Skeletal muscle tissue (tissue), 4 donors: ENCODE data around the gene ZNF154. TPM values are rescaled to one million over a fixed set of nuclear protein-coding genes. Genes with fewer than 3 reads are reported as not detected.
A peak's percentile ranks its signal among the peaks of the same experiment; 100 is the strongest.

ENCODE experiments used
- H3K27ac ChIP-seq: one replicate; pipeline ENCODE4 v1.7.0; 2013; ENCODE audit warnings: mild to moderate bottlenecking, low read depth, low read length, inconsistent platforms
- H3K27me3 ChIP-seq, 3 donors: one replicate each; pipeline ENCODE4 v1.7.0; 2013; ENCODE audit warnings: low read length in 3 of 3; ENCODE audit not compliant: control insufficient read depth in 3 of 3, insufficient read depth in 3 of 3
- H3K36me3 ChIP-seq, 3 donors: one replicate each; pipeline ENCODE4 v1.7.0; 2013; ENCODE audit warnings: low read length in 3 of 3; ENCODE audit not compliant: control insufficient read depth in 3 of 3, insufficient read depth in 3 of 3
- H3K4me1 ChIP-seq, 3 donors: one replicate each; pipeline ENCODE4 v1.7.0; 2013; ENCODE audit warnings: low read length in 3 of 3, mild to moderate bottlenecking in 3 of 3; ENCODE audit not compliant: control insufficient read depth in 3 of 3, insufficient read depth in 3 of 3
- H3K4me3 ChIP-seq, 3 donors: one replicate each; pipeline ENCODE4 v1.7.0; 2013; ENCODE audit warnings: low read length in 3 of 3
- H3K9ac ChIP-seq, 3 donors: one replicate each; pipeline ENCODE4 v1.7.0; 2013; ENCODE audit warnings: low read length in 3 of 3, mild to moderate bottlenecking in 3 of 3, moderate library complexity in 2 of 3, low read depth in 1 of 3
- H3K9me3 ChIP-seq, 3 donors: one replicate each; pipeline ENCODE4 v1.7.0; 2013; ENCODE audit warnings: low read length in 3 of 3; ENCODE audit not compliant: control insufficient read depth in 3 of 3
- total RNA-seq: library from RNA; depleted of rRNA; stranded (reverse); fragments of >200 nt; gene quantifications from one replicate; pipeline ENCODE4 v1.2.3, GENCODE V29; 2014
- donor health status: Osteomylitis.

ZNF154 gene
- total RNA-seq, 1 donor from 2014 or later, result 7.3 TPM

DNA sequence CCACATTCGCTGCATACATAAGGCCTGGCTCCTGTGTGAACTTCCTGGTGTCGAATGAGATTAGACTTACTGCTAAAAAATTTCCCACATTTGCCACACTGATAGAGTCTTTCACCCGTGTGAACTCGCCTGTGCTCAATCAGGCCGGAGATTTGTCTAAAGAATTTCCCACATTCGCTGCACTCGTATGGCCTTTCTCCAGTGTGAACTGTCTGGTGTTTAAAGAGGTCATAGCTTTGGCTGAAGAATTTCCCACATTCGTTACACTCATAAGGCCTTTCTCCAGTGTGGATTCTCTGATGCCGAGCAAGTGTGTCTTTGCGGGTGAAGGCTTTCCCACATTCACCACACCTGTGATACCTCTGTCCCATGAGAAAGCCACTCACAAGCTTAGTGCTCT is 11.9 kb upstream of the ZNF154 start:
- Histone ChIP-seq H3K27me3 (no peaks in the 10 kb centered on the region), H3K36me3 (peaks cover 29 to 47% (median 46%) of the 10 kb centered on the region in 3 donors), H3K27ac (no peak overlapping the region), H3K9me3 (peaks cover 10 to 38% (median 19%) of the 10 kb centered on the region in 3 donors), H3K9ac (no peak overlapping the region), H3K4me3 (peak overlapping the region in 2 of 3 donors; percentile 9 to 23), H3K4me1 (no peaks in the 10 kb centered on the region)

DNA sequence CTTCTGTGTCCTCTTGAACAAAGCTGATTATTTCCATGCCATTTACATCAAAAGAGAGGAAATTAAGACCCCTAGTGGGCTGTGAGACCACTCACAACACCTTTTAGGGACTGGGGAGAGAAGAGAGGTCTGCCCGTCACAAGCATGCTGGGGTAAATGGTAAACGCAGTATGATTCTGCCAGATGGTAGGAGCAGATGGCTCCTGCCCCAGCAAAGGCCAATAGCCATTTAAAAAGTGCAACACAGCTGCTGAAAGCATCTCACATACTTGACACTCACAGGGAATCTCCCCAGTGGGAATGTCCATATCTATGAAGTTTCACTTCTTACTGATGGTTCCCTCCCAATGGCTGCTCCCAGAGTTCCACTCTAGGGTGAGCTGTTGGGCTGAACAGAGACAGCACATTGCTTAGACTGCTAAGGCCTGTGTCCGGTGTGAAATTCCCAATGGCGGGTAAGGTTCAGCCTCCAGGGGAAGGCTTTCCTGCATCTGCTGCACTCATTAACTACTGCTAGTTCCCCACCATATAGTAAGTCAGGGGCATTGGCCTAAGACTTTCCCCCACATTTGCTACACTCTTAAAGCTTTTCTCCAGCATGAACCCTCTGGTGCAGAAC is 11.0 kb upstream of the ZNF154 start:
- H3K4me1 ChIP-seq, result no peaks in the 10 kb centered on the region
- H3K4me3 ChIP-seq, result peak overlapping the region in 1 of 3 donors; percentile 9
- peaks cover 29 to 47% (median 46%) of the 10 kb centered on the region in 3 donors for H3K36me3 ChIP-seq
- no peaks in the 10 kb centered on the region for H3K27me3 ChIP-seq
- H3K27ac ChIP-seq, result no peak overlapping the region
- no peak overlapping the region for H3K9ac ChIP-seq
- peaks cover 10 to 40% (median 20%) of the 10 kb centered on the region in 3 donors for H3K9me3 ChIP-seq

DNA sequence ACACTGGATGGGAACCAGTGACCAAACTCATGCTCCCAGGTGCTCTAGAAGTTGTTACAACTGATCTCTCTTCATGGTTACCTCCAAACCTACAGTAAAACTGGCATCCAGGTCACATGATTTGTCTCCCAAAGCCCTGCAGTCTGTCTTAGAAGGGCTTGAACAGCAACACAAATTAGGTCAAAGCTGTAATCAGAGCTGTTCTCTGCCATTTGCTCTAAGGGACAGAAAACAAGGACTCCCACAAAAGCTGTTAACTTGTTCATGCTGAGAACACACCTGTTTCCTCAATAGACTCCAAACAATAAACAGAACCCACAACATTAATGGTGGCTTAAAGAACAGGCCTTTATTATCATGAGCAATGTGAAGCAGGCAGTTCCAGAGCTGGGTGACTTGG is 10.4 kb upstream of the ZNF154 start:
- Histone ChIP-seq H3K36me3 (peaks cover 31 to 48% (median 46%) of the 10 kb centered on the region in 3 donors), H3K9ac (no peak overlapping the region), H3K4me3 (no peak overlapping the region), H3K27me3 (no peaks in the 10 kb centered on the region), H3K27ac (no peak overlapping the region), H3K9me3 (peaks cover 10 to 40% (median 23%) of the 10 kb centered on the region in 3 donors), H3K4me1 (no peaks in the 10 kb centered on the region)

DNA sequence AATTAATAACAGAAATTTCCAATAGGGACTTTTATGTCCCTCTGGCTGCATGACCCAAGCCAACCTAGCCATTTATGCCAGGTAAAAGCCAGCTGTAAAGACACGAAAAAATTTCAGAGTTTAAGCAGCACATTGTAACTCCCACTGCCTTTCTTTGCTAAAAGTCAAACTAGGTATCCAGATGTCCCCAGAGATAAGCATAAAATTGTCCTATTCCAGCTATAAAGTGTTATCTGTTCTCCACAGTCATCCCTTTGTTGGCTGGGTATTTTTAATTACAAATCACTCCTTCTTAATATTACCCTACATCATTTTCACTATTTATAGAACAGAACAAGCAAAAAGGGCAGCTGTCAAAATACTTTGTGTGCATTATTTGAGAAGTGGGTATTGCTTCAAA is 3.2 kb upstream of the ZNF154 start:
- Histone ChIP-seq H3K36me3 (peaks cover 6 to 8% (median 8%) of the 10 kb centered on the region in 3 donors), H3K9me3 (peaks cover 0 to 8% (median 4%) of the 10 kb centered on the region in 3 donors), H3K4me3 (no peak overlapping the region), H3K27me3 (no peaks in the 10 kb centered on the region), H3K27ac (no peak overlapping the region), H3K4me1 (peaks cover 9 to 16% (median 10%) of the 10 kb centered on the region in 3 donors), H3K9ac (no peak overlapping the region)

DNA sequence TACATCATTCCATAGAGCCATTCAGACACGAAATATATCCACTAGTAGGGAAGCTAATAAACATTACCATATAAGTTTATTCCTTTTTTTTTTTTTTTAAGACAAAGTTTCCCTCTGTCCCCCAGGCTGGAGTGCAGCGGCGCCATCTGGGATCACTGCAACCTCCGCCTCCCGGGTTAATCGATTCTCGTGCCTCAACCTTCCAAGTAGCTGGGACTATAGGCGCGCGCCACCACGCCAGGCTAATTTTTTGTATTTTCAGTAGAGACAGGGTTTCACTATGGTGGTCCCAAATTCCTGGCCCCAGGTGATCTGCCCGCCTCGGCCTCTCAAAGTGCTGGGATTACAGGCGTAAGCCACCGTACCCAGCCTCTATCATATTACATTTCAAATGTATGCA is 612 bp upstream of the ZNF154 start:
- Histone ChIP-seq H3K4me1 (peaks cover 11 to 16% (median 12%) of the 10 kb centered on the region in 3 donors), H3K4me3 (peak overlapping the region; percentile 81 to 86 (median 83)), H3K9ac (no peak overlapping the region), H3K9me3 (peaks cover 0 to 2% (median 2%) of the 10 kb centered on the region in 3 donors), H3K27ac (peak overlapping the region; percentile 80), H3K36me3 (peaks cover 9 to 12% (median 9%) of the 10 kb centered on the region in 3 donors), H3K27me3 (no peaks in the 10 kb centered on the region)

DNA sequence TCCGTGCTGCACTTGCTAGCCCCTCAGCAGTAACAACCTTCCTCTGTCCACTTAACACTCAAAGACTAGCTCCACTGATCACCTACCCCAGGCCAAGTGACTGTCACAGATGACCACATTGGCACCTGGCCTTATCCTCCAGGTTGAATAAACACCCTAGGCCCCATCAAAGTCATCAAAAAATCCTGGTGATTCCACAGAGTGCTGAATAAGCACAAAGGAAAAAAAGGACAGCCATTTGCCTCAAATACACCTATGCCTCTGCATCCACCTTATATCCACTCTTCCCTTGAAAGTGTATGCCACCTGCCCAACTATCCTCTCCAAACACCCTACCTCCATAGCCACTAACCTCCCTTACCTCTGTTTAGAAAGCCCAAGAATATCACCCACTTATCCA is 2.7 kb downstream of the ZNF154 start:
- H3K4me3 ChIP-seq, result peak overlapping the region in 1 of 3 donors; percentile 23
- no peak overlapping the region for H3K27ac ChIP-seq
- no peak overlapping the region for H3K9ac ChIP-seq
- H3K4me1 ChIP-seq, result peaks cover 11 to 16% (median 12%) of the 10 kb centered on the region in 3 donors
- H3K27me3 ChIP-seq, result no peaks in the 10 kb centered on the region
- peaks cover 0 to 18% (median 3%) of the 10 kb centered on the region in 3 donors for H3K9me3 ChIP-seq
- H3K36me3 ChIP-seq, result peaks cover 20 to 24% (median 24%) of the 10 kb centered on the region in 3 donors

DNA sequence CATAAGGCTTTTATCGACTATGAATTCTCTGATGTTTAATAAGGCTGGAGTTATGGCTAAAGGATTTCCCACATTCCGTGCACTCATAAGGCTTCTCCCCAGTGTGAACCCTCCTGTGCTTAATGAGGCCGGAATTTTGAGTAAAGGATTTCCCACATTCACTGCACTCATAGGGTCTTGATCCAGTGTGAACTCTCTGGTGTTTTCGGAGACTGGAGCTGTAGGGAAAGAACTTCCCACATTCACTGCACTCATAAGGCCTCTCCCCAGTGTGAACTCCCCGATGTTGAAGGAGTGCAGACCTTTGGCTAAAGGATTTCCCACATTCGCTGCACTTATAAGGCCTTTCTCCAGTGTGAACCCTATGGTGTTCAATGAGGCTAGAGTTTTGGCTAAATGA is 7.4 kb downstream of the ZNF154 start:
- Histone ChIP-seq H3K9ac (no peak overlapping the region), H3K27ac (no peak overlapping the region), H3K4me1 (peaks cover 0 to 2% (median 0%) of the 10 kb centered on the region in 3 donors), H3K36me3 (peaks cover 32 to 42% (median 41%) of the 10 kb centered on the region in 3 donors), H3K4me3 (peak overlapping the region in 1 of 3 donors; percentile 25), H3K27me3 (no peaks in the 10 kb centered on the region), H3K9me3 (peaks cover 3 to 27% (median 6%) of the 10 kb centered on the region in 3 donors)

DNA sequence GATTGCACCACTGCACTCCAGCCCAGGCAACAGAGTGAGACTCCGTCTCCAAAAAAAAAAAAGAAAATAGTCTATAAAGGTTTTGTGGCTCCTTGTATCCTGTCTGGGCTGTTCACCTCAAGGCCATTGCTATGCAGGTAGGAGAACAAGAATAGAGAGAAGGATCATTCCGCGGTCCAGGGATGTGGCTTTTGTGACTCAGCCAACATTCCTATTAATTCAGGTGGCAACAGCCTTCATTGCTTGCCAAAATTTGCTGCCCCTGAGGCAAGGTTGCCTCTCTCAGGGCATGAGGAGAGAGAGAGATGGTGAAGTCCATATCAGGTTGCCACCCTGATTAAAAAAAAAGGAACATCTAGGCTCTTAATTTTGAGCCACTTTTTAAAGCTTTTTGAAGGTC is 19.3 kb downstream of the ZNF154 start:
- peaks cover 33 to 39% (median 36%) of the 10 kb centered on the region in 3 donors for H3K36me3 ChIP-seq
- no peaks in the 10 kb centered on the region for H3K4me1 ChIP-seq
- no peak overlapping the region for H3K27ac ChIP-seq
- H3K9ac ChIP-seq, result no peak overlapping the region
- H3K4me3 ChIP-seq, result no peak overlapping the region
- H3K27me3 ChIP-seq, result no peaks in the 10 kb centered on the region
- peaks cover 42 to 48% (median 45%) of the 10 kb centered on the region in 3 donors for H3K9me3 ChIP-seq

DNA sequence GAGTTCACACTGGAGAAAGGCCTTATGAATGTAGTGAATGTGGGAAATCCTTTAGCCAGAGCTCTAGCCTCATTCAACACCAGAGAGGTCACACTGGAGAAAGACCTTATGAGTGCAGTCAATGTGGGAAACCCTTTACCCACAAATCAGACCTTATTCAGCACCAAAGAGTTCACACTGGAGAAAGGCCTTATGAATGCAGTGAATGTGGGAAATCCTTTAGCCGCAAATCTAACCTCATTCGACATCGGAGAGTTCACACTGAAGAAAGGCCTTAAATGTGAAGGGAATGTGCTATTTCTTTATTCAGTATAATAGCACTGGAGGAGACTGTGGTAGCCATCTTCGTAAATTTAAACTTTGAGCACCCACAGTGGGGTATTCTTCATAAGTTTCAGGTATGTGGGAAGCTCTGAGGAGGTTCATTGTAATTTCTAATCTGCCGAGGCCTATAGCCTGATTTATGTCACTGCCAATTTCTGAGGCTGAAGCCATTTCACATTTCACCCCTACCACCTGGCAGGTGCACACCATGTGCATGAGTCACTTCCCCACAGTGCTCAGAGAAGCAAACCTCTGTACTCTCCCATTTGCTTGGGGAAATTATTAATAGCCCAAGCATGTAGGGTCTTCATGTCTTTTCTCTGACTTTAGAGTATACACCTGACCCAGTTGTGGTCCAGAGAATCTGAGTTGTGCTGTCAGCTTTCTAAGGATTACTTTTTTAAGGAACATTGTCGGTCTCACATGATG is 20.8 kb downstream of the ZNF154 start:
- H3K9me3 ChIP-seq, result peaks cover 47 to 57% (median 56%) of the 10 kb centered on the region in 3 donors
- H3K27ac ChIP-seq, result no peak overlapping the region
- H3K27me3 ChIP-seq, result no peaks in the 10 kb centered on the region
- H3K4me3 ChIP-seq, result peak overlapping the region in 1 of 3 donors; percentile 26
- H3K36me3 ChIP-seq, result peaks cover 44 to 49% (median 46%) of the 10 kb centered on the region in 3 donors
- no peak overlapping the region for H3K9ac ChIP-seq
- peaks cover 0 to 11% (median 3%) of the 10 kb centered on the region in 3 donors for H3K4me1 ChIP-seq
